ENCODE results near the gene BARHL1.

The BARHL1 gene

GRCh38 chr9:132639322-132639721, 56.9 kb downstream of the BARHL1 start:
- Histone ChIP-seq H4K8ac (ENCODE audit: low read depth, low read length) (no peak overlapping the region), H3K36me3 (ENCODE audit: control insufficient read depth, insufficient read depth, low read length) (peaks cover 8% of the 10 kb centered on the region), H3K9ac (ENCODE audit: low read length) (no peak overlapping the region), H3K79me2 (ENCODE audit: control insufficient read depth, insufficient read depth, low read length) (no peaks in the 10 kb centered on the region), H3K4me2 (ENCODE audit: low read length) (no peak overlapping the region), H3K56ac (ENCODE audit: low read length) (no peak overlapping the region), H3K4ac (ENCODE audit: low read depth, low read length) (no peak overlapping the region), H2BK15ac (replicated peaks; ENCODE audit: low read depth) (no peak overlapping the region), H3K79me1 (ENCODE audit: low read length) (peaks cover 4% of the 10 kb centered on the region), H2BK120ac (ENCODE audit: low read depth, low read length) (no peak overlapping the region), H2AK5ac (ENCODE audit: low read length) (no peak overlapping the region), H3K23ac (ENCODE audit: low read length) (no peak overlapping the region), H3K4me1 (ENCODE audit: control insufficient read depth, low read depth, low read length) (no peaks in the 10 kb centered on the region), H3K4me3 (ENCODE audit: low read length) (no peak overlapping the region), H4K5ac (ENCODE audit: low read length) (no peak overlapping the region), H3K27ac (ENCODE audit: low read depth, low read length) (no peak overlapping the region), H3K27me3 (ENCODE audit: insufficient read depth, low read length, poor library complexity) (no peaks in the 10 kb centered on the region), H3K18ac (ENCODE audit: low read length) (no peak overlapping the region), H2BK5ac (ENCODE audit: low read length) (no peak overlapping the region)
- no peak for DNase-seq
- WGBS (ENCODE audit: extremely low coverage, insufficient coverage, low lambda C conversion rate) = no CpG with 5 or more reads among the region's 5 CpGs

All from mesendoderm (in vitro differentiated cells).